Measurements from ENCODE around the gene ADAMTS2.

The ADAMTS2 gene

GRCh38 chr5:179207920-179208705, 137.1 kb downstream of the ADAMTS2 start:
- DNase-seq, result no peak

DNA sequence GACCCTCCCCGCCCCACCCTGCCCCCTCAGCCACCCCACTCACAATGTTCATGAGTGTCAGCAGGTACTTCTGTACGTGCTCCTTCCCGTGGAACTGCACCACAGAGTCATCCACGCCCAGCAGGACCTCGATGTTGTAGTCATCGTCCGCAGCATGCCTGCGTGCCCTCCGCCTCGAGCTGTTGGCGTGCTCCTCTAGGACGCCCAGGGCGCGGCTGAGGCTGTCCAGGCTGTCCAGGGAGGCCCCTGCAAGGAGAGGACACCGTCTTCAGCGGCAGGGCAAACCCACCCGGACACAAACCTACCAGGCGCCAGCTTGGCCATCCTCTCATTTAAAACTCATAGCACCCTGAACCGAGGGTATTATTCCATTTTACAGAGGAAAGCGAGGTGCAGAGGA, 137.8 kb downstream of the ADAMTS2 start:
- no peak for DNase-seq

DNA sequence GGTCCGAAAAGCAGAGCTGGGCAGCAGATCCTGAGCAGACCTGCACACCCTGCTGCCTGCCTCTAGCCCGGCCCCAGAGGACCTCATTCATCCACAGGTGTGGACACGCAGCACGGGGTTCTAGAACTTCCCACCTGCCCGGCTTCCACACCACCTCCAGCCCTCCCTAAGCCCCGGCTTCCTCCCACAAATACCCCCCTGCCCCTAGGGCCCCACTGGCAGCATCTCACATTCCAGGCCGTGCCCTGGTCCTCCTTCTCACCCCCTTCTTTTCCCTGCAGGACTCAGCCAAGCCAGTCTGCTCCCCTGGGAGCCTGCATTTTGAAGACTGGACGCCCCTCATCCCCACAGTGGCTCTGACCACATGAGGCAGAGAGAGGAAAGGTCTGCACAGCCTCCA, 138.9 kb downstream of the ADAMTS2 start:
- no peak for DNase-seq

DNA sequence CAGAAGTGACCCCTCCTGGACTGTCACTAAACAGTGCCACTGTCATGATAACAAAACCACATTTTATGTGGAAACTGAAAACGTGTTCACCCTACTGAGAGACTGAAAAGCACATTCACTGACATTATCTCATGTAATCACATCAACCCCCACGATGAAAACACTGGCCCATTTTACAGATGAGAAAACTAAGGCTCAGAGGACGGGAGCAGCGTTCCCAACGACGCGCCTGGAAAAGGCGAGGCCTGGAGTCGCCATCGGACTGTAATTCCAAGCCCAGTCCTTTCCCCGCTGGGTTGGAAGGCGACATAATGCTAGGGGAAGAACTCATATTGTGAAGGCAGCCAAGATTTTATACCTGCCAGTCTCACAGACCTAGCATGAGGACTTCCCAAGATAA, 140.0 kb downstream of the ADAMTS2 start:
- DNase-seq, result no peak

DNA sequence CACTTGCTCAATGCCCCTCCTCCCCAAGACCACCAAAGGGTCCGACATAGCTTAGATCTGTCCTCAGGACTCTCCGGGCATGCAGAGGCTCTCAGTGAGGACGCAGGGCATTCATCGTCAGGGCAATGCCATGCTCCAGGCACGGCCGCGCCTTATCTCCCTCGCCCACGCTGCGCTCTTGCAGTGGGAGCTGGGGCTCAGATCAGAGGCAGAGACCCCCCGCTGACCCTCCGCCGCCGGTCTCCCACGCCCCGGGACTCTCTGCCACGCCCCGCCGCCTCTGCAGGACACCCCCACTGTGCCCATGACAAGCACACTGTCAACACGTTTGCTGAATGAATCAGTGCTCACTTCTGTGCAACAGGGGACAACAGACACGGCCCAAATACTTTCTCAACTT, 140.7 kb downstream of the ADAMTS2 start:
- DNase-seq, result no peak

GRCh38 chr5:179203248-179203647, 142.0 kb downstream of the ADAMTS2 start:
- DNase-seq, result no peak

GRCh38 chr5:179201986-179202385, 143.3 kb downstream of the ADAMTS2 start:
- DNase-seq, result no peak

- no peak for DNase-seq
Measured at GRCh38 chr5:179199246-179199645, 146.0 kb downstream of the ADAMTS2 start.

DNA sequence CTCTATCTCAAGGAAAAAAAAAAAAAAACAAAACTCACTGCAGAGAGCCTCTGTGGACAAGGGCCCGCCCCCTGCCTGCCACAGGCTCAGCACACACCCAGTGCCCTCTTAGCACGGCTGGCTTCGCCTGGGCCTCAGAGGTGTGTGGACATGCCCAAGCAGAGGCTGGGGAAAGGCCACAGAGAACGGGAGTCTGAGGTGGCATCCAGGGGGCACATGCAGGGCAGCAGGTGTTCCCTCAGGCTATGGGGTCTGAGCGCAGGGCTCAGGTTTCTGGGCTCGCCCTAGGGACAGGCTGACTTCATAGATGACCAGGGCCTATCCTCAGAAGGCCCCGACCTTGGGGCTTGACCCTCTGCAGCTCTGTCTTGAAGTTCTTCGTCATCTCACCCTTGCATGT, 146.4 kb downstream of the ADAMTS2 start:
- DNase-seq, result no peak

GRCh38 chr5:179196405-179197079, 148.7 kb downstream of the ADAMTS2 start:
- no peak for DNase-seq

DNA sequence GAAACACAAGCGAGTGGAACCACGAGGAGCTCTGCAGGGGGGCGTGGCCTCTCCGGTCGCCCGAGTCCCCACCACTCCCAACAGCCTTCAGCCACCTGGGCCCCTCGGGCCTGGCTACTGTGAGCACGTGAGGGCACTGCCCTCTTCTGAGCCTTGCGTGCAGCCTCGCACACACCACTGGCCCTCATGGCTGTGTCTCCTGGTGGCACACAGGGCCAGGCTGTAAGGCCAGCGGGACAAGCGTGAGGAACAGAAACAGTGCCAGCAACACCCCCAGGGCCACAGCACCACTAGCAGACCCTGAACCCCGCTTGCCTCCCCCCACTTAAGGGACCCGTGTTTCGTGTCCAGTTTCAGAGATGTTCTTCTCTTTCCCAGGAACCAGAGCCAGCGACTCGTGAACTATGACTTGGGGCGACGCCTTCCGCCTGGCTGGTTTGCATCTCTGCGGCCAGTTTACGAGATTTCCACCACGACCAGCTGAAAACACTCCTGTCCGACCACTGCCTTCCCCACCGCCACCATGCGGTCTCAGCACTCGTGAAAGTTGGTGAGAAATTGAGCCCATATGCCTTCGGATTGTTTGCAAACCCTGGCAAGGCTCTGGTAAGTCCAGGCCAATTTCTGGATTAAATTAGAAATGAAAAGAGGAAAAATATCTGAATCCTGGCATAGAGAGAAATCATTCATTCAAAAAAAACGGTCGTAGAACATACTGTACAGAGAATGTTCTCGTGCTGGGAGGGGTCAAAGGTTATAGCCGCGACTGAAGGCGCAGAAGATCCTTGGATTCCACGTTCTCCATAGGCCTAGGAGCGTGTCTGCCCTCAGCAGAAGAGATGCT, 149.5 kb downstream of the ADAMTS2 start:
- no peak for DNase-seq

DNA sequence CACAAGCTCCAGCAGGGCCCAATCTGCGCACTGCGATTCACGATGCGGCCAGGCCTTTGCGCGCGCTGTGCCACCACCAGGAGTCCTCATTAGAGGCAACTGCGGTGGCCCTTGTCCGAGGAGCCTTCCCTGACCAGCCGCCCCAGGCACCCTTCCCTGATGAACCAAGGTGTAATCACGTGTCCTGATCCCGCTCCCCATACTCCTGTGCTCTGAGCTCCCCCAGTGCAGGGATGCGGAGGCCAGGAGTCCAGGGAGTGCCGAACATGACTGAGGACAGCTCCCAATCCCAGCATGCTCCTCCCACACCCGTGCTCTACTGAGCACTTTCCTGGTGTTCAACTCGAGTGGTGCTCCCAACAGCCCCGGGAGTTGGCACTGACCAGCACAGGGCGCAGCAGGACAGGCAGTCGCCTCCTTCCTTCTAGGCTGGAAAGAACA, 150.3 kb downstream of the ADAMTS2 start:
- no peak for DNase-seq

- DNase-seq, result no peak
Measured at GRCh38 chr5:179194201-179194910, 150.9 kb downstream of the ADAMTS2 start.

- no peak for DNase-seq
Measured at GRCh38 chr5:179193746-179194145, 151.5 kb downstream of the ADAMTS2 start.

DNA sequence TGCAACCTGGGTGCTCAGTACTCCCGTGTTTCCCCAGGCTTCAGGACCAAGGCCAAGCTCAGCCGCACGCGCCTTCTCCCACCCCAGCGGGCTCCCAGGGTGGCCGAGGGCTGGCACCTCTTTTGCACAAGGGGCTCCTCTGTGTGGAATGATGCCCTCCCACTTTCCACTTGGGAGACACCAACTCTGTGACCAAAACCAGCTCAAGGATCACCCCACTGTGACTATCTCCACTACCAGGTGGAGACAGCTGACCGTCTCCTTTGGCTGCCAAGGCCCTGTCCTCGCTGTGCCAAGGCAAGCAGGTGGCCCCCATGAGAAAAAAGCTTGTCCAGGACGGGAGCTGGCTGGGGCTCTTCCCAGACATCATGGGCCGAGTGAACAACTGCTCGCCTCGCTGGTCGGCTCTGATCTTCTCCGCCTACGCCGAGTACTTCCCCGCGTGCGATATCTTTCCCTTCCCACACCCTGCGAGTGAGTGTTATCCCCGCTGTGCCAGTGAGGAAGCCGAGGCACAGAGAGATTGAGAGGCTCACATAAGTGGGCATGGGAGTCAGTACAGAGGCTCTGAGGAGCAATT, 152.3 kb downstream of the ADAMTS2 start:
- no peak for DNase-seq

- no peak for DNase-seq
Measured at GRCh38 chr5:179192185-179192890, 152.9 kb downstream of the ADAMTS2 start.

DNA sequence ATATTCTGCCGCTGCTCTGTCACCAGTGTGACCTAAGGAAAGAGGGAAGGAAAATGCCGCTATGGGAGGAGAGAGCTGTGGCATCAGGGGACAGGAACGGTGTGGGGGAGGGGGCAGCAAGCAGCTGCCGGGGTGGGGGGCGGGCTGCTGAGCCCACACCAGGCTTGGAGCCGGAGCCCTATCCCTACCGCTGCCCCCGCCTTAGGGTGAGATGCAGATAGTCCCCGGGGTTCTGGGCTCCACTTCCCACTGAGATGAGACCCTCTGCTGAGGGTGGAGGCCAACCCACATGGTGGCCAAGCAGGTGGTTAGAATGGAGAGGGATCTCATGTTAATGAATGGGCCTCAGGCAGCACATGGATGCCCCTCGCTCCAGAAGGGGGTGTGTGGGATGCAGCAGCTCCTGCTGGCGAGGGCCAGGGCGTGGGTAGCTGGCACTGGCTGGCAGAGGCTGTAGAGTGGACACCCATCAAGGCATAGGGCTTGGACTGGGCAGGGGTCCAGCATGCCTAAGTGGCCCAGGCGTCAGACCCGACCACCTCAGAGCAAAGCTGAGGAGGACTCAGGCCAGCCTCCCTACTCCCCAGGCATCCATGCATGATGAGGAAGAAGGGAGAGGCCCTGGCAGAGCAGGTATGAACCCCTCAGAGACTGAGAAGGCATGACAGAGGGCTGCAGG, 153.6 kb downstream of the ADAMTS2 start:
- no peak for DNase-seq

- DNase-seq, result no peak
Measured at GRCh38 chr5:179190851-179191505, 154.3 kb downstream of the ADAMTS2 start.

DNA sequence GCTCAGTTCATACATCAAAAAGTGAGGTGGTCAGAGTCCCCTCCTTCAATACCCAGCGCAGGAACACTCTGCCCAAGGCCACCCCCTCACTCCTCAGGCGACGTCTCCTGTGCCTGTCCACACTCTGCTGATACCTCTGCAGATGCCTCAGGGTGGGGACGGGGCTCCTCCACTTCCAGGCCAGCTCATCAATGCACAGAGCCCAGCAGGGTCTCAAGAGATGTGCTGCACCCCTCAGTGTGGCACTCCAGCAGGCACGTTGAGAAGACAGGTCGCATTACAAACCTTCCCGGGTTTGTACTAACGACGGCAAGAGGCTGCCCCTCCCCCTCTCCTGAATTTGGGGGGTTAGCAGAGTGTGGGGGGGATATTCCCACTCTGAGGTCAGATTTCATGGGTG, 156.6 kb downstream of the ADAMTS2 start:
- DNase-seq, result no peak

DNA sequence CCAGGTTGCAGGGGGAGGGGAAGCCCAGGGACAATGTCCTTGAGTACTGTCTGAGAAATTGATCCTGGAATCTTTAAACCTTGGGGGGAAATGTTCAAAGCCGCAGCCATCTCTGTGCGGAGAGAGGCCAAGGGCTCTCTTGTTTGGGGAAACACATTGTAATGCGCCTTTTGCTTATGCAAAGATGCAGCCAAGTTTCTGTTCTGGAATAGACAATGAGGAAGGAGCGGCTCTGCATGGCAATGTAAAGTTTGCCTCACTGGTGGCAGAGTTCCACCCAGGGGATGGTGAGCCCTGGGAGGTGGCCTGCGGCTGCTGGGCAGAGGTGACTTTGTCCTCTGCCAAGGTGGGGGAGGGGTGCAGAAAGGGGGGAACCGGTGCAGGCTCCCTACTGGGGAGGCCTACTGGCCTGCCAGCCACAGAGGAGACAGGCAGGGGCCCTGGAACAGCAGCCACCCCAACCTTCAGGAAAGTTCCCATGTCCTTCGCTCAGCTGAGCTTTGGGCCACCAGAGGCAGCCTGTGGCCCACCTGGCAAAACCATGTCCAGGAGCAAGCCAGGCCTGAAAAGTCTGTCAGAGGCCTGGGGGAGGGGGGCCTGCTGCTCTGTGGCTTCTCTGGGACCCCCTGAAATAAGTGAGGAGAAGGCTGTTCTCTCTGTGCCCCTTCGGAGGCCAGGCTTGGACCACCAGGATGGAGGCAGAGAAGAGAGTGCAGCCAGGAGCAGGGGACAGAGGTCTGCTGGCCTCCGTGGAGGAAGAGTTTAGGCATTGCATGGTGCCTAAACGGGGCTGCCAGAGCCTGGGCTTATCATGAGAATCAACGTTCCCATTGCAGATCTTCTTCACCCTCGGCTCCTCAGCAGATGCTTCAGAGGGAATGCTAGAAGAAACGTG, 157.3 kb downstream of the ADAMTS2 start:
- DNase-seq, result no peak
